ENCODE measurements around the gene ADGRG6.

ADGRG6 gene

GRCh38 chr6:142324111-142324510, 22.3 kb downstream of the ADGRG6 start:
- Histone ChIP-seq H3K27ac (ENCODE audit: low read length) (no peak overlapping the region), H3K4me1 (ENCODE audit: insufficient read depth, low read length) (peaks cover 8% of the 10 kb centered on the region), H3K9ac (ENCODE audit: low read depth, low read length) (no peak overlapping the region), H3K27me3 (ENCODE audit: insufficient read depth, low read length) (no peaks in the 10 kb centered on the region), H3K4me3 (ENCODE audit: low read length) (no peak overlapping the region), H3K36me3 (ENCODE audit: insufficient read depth, low read depth, low read length) (no peaks in the 10 kb centered on the region), H3K9me3 (ENCODE audit: insufficient read depth, low read depth, low read length) (no peaks in the 10 kb centered on the region)

GRCh38 chr6:142325111-142325510, 23.3 kb downstream of the ADGRG6 start:
- Histone ChIP-seq H3K9me3 (ENCODE audit: insufficient read depth, low read depth, low read length) (no peaks in the 10 kb centered on the region), H3K36me3 (ENCODE audit: insufficient read depth, low read depth, low read length) (no peaks in the 10 kb centered on the region), H3K27me3 (ENCODE audit: insufficient read depth, low read length) (no peaks in the 10 kb centered on the region), H3K4me3 (ENCODE audit: low read length) (no peak overlapping the region), H3K4me1 (ENCODE audit: insufficient read depth, low read length) (peaks cover 13% of the 10 kb centered on the region), H3K9ac (ENCODE audit: low read depth, low read length) (no peak overlapping the region), H3K27ac (ENCODE audit: low read length) (no peak overlapping the region)

- Histone ChIP-seq H3K4me1 (ENCODE audit: insufficient read depth, low read length) (peaks cover 13% of the 10 kb centered on the region), H3K36me3 (ENCODE audit: insufficient read depth, low read depth, low read length) (no peaks in the 10 kb centered on the region), H3K9me3 (ENCODE audit: insufficient read depth, low read depth, low read length) (no peaks in the 10 kb centered on the region), H3K9ac (ENCODE audit: low read depth, low read length) (no peak overlapping the region), H3K4me3 (ENCODE audit: low read length) (no peak overlapping the region), H3K27me3 (ENCODE audit: insufficient read depth, low read length) (no peaks in the 10 kb centered on the region), H3K27ac (ENCODE audit: low read length) (no peak overlapping the region)
Observed at GRCh38 chr6:142326540-142326939, 24.7 kb downstream of the ADGRG6 start.

GRCh38 chr6:142328070-142328469, 26.3 kb downstream of the ADGRG6 start:
- Histone ChIP-seq H3K27me3 (ENCODE audit: insufficient read depth, low read length) (no peaks in the 10 kb centered on the region), H3K9ac (ENCODE audit: low read depth, low read length) (no peak overlapping the region), H3K4me1 (ENCODE audit: insufficient read depth, low read length) (peaks cover 13% of the 10 kb centered on the region), H3K36me3 (ENCODE audit: insufficient read depth, low read depth, low read length) (no peaks in the 10 kb centered on the region), H3K4me3 (ENCODE audit: low read length) (no peak overlapping the region), H3K9me3 (ENCODE audit: insufficient read depth, low read depth, low read length) (no peaks in the 10 kb centered on the region), H3K27ac (ENCODE audit: low read length) (no peak overlapping the region)

- Histone ChIP-seq H3K27me3 (ENCODE audit: insufficient read depth, low read length) (no peaks in the 10 kb centered on the region), H3K9me3 (ENCODE audit: insufficient read depth, low read depth, low read length) (no peaks in the 10 kb centered on the region), H3K36me3 (ENCODE audit: insufficient read depth, low read depth, low read length) (no peaks in the 10 kb centered on the region), H3K9ac (ENCODE audit: low read depth, low read length) (no peak overlapping the region), H3K4me3 (ENCODE audit: low read length) (no peak overlapping the region), H3K27ac (ENCODE audit: low read length) (no peak overlapping the region), H3K4me1 (ENCODE audit: insufficient read depth, low read length) (peaks cover 5% of the 10 kb centered on the region; the same call in 1 of the 2 replicates)
Observed at GRCh38 chr6:142329486-142330113, 27.8 kb downstream of the ADGRG6 start.

GRCh38 chr6:142331075-142331551, 29.3 kb downstream of the ADGRG6 start:
- no peaks in the 10 kb centered on the region for H3K9me3 ChIP-seq (ENCODE audit: insufficient read depth, low read depth, low read length)
- H3K9ac ChIP-seq (ENCODE audit: low read depth, low read length), result no peak overlapping the region
- H3K4me1 ChIP-seq (ENCODE audit: insufficient read depth, low read length), result peaks cover 5% of the 10 kb centered on the region; the same call in 1 of the 2 replicates
- H3K4me3 ChIP-seq (ENCODE audit: low read length), result no peak overlapping the region
- H3K27me3 ChIP-seq (ENCODE audit: insufficient read depth, low read length), result no peaks in the 10 kb centered on the region
- no peaks in the 10 kb centered on the region for H3K36me3 ChIP-seq (ENCODE audit: insufficient read depth, low read depth, low read length)
- H3K27ac ChIP-seq (ENCODE audit: low read length), result no peak overlapping the region

- Histone ChIP-seq H3K36me3 (ENCODE audit: insufficient read depth, low read depth, low read length) (no peaks in the 10 kb centered on the region), H3K4me3 (ENCODE audit: low read length) (no peak overlapping the region), H3K9me3 (ENCODE audit: insufficient read depth, low read depth, low read length) (no peaks in the 10 kb centered on the region), H3K4me1 (ENCODE audit: insufficient read depth, low read length) (peaks cover 5% of the 10 kb centered on the region; the same call in 1 of the 2 replicates), H3K27me3 (ENCODE audit: insufficient read depth, low read length) (no peaks in the 10 kb centered on the region), H3K9ac (ENCODE audit: low read depth, low read length) (no peak overlapping the region), H3K27ac (ENCODE audit: low read length) (no peak overlapping the region)
Observed at GRCh38 chr6:142331601-142332000, 29.8 kb downstream of the ADGRG6 start.

GRCh38 chr6:142332393-142333098, 30.7 kb downstream of the ADGRG6 start:
- no peaks in the 10 kb centered on the region for H3K27me3 ChIP-seq (ENCODE audit: insufficient read depth, low read length)
- H3K27ac ChIP-seq (ENCODE audit: low read length), result no peak overlapping the region

DNA sequence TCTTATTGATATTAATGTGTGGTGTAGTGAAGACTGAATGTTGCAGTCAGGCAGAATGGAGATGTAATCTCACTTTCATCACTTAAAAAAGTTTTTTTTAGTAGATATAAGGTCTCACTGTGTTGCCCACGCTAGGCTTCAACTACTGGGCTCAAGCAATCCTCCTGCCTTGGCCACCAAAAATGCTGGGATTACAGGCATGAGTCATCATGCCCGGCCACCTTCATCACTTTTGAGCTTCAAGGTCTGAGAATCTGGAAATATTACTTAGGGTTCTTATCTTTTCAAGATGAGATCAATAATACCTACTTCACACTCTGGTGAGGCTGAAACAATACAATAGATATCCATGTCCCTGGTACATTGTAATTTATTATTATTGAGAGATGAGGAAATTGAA, 31.6 kb downstream of the ADGRG6 start:
- Histone ChIP-seq H3K27me3 (ENCODE audit: insufficient read depth, low read length) (no peaks in the 10 kb centered on the region), H3K9ac (ENCODE audit: low read depth, low read length) (no peak overlapping the region), H3K36me3 (ENCODE audit: insufficient read depth, low read depth, low read length) (no peaks in the 10 kb centered on the region), H3K4me3 (ENCODE audit: low read length) (no peak overlapping the region), H3K27ac (ENCODE audit: low read length) (no peak overlapping the region), H3K9me3 (ENCODE audit: insufficient read depth, low read depth, low read length) (no peaks in the 10 kb centered on the region), H3K4me1 (ENCODE audit: insufficient read depth, low read length) (peaks cover 5% of the 10 kb centered on the region; the same call in 1 of the 2 replicates)

More at GRCh38 chr6:142332393-142333098, 30.7 kb downstream of the ADGRG6 start:
- Histone ChIP-seq H3K36me3 (ENCODE audit: insufficient read depth, low read depth, low read length) (no peaks in the 10 kb centered on the region), H3K4me1 (ENCODE audit: insufficient read depth, low read length) (peaks cover 5% of the 10 kb centered on the region; the same call in 1 of the 2 replicates), H3K9me3 (ENCODE audit: insufficient read depth, low read depth, low read length) (no peaks in the 10 kb centered on the region), H3K9ac (ENCODE audit: low read depth, low read length) (no peak overlapping the region), H3K4me3 (ENCODE audit: low read length) (no peak overlapping the region)

- no peaks in the 10 kb centered on the region for H3K27me3 ChIP-seq (ENCODE audit: insufficient read depth, low read length)
- no peak overlapping the region for H3K9ac ChIP-seq (ENCODE audit: low read depth, low read length)
- no peaks in the 10 kb centered on the region for H3K9me3 ChIP-seq (ENCODE audit: insufficient read depth, low read depth, low read length)
- H3K36me3 ChIP-seq (ENCODE audit: insufficient read depth, low read depth, low read length), result no peaks in the 10 kb centered on the region
- no peak overlapping the region for H3K4me3 ChIP-seq (ENCODE audit: low read length)
- H3K4me1 ChIP-seq (ENCODE audit: insufficient read depth, low read length), result peaks cover 5% of the 10 kb centered on the region; the same call in 1 of the 2 replicates
- no peak overlapping the region for H3K27ac ChIP-seq (ENCODE audit: low read length)
Observed at GRCh38 chr6:142334294-142334693, 32.5 kb downstream of the ADGRG6 start.

DNA sequence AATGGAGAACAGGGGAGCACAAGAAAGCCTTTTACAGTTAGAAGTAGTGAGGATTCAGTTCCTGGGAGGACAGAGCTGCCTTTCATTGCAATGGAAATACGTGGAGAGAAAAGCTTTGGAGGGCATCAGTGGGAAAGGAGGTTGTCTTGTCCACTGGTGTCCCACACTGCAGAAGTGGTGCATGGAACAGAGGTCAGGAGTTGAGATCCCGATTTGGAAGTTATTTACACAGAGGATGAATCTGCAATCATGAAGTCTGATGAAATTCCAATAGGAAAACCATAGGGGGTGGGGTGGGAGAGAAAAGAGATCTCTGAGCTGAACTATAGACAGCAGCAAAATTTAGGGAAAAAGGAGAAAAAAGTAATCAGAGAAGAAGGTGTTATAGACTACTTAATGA, 33.6 kb downstream of the ADGRG6 start:
- Histone ChIP-seq H3K9me3 (ENCODE audit: insufficient read depth, low read depth, low read length) (no peaks in the 10 kb centered on the region), H3K27me3 (ENCODE audit: insufficient read depth, low read length) (no peaks in the 10 kb centered on the region), H3K36me3 (ENCODE audit: insufficient read depth, low read depth, low read length) (no peaks in the 10 kb centered on the region), H3K27ac (ENCODE audit: low read length) (no peak overlapping the region), H3K4me1 (ENCODE audit: insufficient read depth, low read length) (peaks cover 7% of the 10 kb centered on the region), H3K9ac (ENCODE audit: low read depth, low read length) (no peak overlapping the region), H3K4me3 (ENCODE audit: low read length) (no peak overlapping the region)

- Histone ChIP-seq H3K36me3 (ENCODE audit: insufficient read depth, low read depth, low read length) (no peaks in the 10 kb centered on the region), H3K4me1 (ENCODE audit: insufficient read depth, low read length) (peaks cover 10% of the 10 kb centered on the region), H3K9me3 (ENCODE audit: insufficient read depth, low read depth, low read length) (no peaks in the 10 kb centered on the region), H3K4me3 (ENCODE audit: low read length) (no peak overlapping the region), H3K27ac (ENCODE audit: low read length) (no peak overlapping the region), H3K27me3 (ENCODE audit: insufficient read depth, low read length) (no peaks in the 10 kb centered on the region), H3K9ac (ENCODE audit: low read depth, low read length) (no peak overlapping the region)
Observed at GRCh38 chr6:142336183-142336582, 34.4 kb downstream of the ADGRG6 start.
